Left lung (tissue), 10 donors: ENCODE results near the gene ERC2. TPM values are rescaled to one million over a fixed set of nuclear protein-coding genes. Genes with fewer than 3 reads are reported as not detected.

Source experiments
- ATAC-seq: fragments of 200-7000 bp; cut with Tn5 transposase; one replicate; pipeline ENCODE4 v1.9.1; 2020; ENCODE audit warnings: moderate library complexity
- DNase-seq, 4 donors: peaks; one replicate each; pipeline ENCODE4 v3.0.0-alpha.2; 2013 to 2020
- H3K27ac ChIP-seq, 2 donors: fragments of 200-600 bp; sonication (generic) in 1 of 2; one replicate each; pipeline versions ENCODE4 v1.5.0 to v1.8.0; 2020 to 2021
- H3K27me3 ChIP-seq, 2 donors: fragments of 200-600 bp; sonication (generic) in 1 of 2; one replicate each; pipeline versions ENCODE4 v1.5.0 to v1.8.0; 2020 to 2021
- H3K36me3 ChIP-seq, 2 donors: fragments of 200-600 bp; sonication (generic) in 1 of 2; one replicate each; pipeline versions ENCODE4 v1.5.0 to v1.8.0; 2020 to 2021
- H3K4me1 ChIP-seq, 2 donors: fragments of 200-600 bp; one replicate each; pipeline ENCODE4 v1.8.0; 2021
- H3K4me3 ChIP-seq, 2 donors: fragments of 200-600 bp; sonication (generic) in 1 of 2; one replicate each; pipeline versions ENCODE4 v1.5.0 to v1.8.0; 2020 to 2021; ENCODE audit warnings: mild to moderate bottlenecking in 1 of 2
- H3K9me3 ChIP-seq, 2 donors: fragments of 200-600 bp; sonication (generic) in 1 of 2; one replicate each; pipeline versions ENCODE4 v1.5.0 to v1.8.0; 2020 to 2021
- CTCF ChIP-seq, 2 donors: fragments of 200-600 bp; sonication (generic) in 1 of 2; IDR thresholded peaks; one replicate each; pipeline versions ENCODE4 v1.5.0 to v1.8.0; 2021; ENCODE audit warnings: antibody characterized with exemption in 2 of 2
- intact Hi-C, 2 donors: fragments of 100-400 bp; cut with DNase I; formaldehyde crosslinking; loops; one replicate each; pipeline versions ENCODE4 v1.11.2 to v1.14.2; 2022
- polyA plus RNA-seq, 6 donors: library from polyadenylated mRNA; unstranded; fragments of 120-200 nt; gene quantifications; one replicate each; pipeline ENCODE4 v1.2.1, GENCODE V29; 2013; ENCODE audit not compliant: insufficient read length in 6 of 6
- total RNA-seq, 2 donors: library from RNA; stranded (reverse); fragmentation: NEBNext Ultra II Directional; extraction: Animal tissue kit (Norgen Biotek cat#: 25700); gene quantifications; one replicate each; pipeline ENCODE4 v1.2.1, GENCODE V29; 2021
- donor health status: DM: no; HTN: yes; CAD: no.
- donor health status: DM: no; HTN: no; CAD: no.

Gene ERC2
- total and polyA plus RNA-seq, 8 donors, result 1.6 to 3.3 (median 2.1) TPM

DNA sequence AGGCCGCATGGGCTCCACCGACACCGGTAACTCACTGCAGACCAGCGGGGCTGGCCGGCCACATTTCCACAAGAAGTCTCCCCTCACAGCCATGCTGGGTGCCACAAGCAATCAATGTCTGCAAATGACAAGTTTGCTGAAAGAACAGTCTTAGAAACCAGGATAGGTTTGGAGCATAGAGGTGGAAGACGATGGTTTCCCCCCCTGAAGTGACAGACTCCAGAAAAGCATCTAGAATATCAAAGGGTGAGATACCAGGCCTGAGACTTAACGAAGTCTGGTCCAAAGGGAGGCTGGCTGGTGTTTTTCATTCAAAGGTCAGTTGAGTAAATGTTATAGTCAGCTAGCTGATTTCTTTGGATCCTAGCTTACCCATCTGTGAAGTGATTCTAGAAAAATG lies 931.1 kb downstream of the ERC2 start:
- no peaks in the 10 kb centered on the region for H3K36me3 ChIP-seq
- no peaks in the 10 kb centered on the region for H3K9me3 ChIP-seq
- no peak for TF ChIP-seq CTCF (IDR thresholded peaks at IDR 0.05)
- no peak overlapping the region for H3K27ac ChIP-seq
- no peak for ATAC-seq
- no peaks in the 10 kb centered on the region for H3K4me1 ChIP-seq
- intact Hi-C loops, result no loop called here
- DNase-seq, result no peak
- no peak overlapping the region for H3K4me3 ChIP-seq
- H3K27me3 ChIP-seq, result no peaks in the 10 kb centered on the region

GRCh38 chr3:55534876-55535275 lies 933.4 kb downstream of the ERC2 start:
- TF ChIP-seq CTCF (IDR thresholded peaks at IDR 0.05), result no peak
- H3K36me3 ChIP-seq, result no peaks in the 10 kb centered on the region
- H3K4me1 ChIP-seq, result no peaks in the 10 kb centered on the region
- no peak for DNase-seq
- ATAC-seq, result no peak
- no peak overlapping the region for H3K27ac ChIP-seq
- no peaks in the 10 kb centered on the region for H3K27me3 ChIP-seq
- no peak overlapping the region for H3K4me3 ChIP-seq
- intact Hi-C loops, result no loop called here
- no peaks in the 10 kb centered on the region for H3K9me3 ChIP-seq

- no peak for TF ChIP-seq CTCF (IDR thresholded peaks at IDR 0.05)
- ATAC-seq, result no peak
These were observed 935.5 kb downstream of the ERC2 start for GRCh38 chr3:55532806-55533205.

GRCh38 chr3:55531321-55531720 lies 936.9 kb downstream of the ERC2 start:
- intact Hi-C loops, result no loop called here
- DNase-seq (no peak), ATAC-seq (no peak)
- TF ChIP-seq CTCF (IDR thresholded peaks at IDR 0.05), result no peak
- Histone ChIP-seq H3K9me3 (no peaks in the 10 kb centered on the region), H3K36me3 (no peaks in the 10 kb centered on the region), H3K4me3 (no peak overlapping the region), H3K27me3 (no peaks in the 10 kb centered on the region), H3K4me1 (no peaks in the 10 kb centered on the region), H3K27ac (no peak overlapping the region)

More at GRCh38 chr3:55532806-55533205, 935.5 kb downstream of the ERC2 start:
- H3K4me1 ChIP-seq, result no peaks in the 10 kb centered on the region
- H3K9me3 ChIP-seq, result no peaks in the 10 kb centered on the region
- DNase-seq, result no peak
- no peak overlapping the region for H3K4me3 ChIP-seq
- H3K27me3 ChIP-seq, result no peaks in the 10 kb centered on the region
- H3K36me3 ChIP-seq, result no peaks in the 10 kb centered on the region
- intact Hi-C loops, result no loop called here
- no peak overlapping the region for H3K27ac ChIP-seq

GRCh38 chr3:55527361-55527760 lies 940.9 kb downstream of the ERC2 start:
- H3K4me3 ChIP-seq, result no peak overlapping the region
- H3K27ac ChIP-seq, result no peak overlapping the region
- H3K4me1 ChIP-seq, result no peaks in the 10 kb centered on the region
- intact Hi-C loops, result no loop called here
- no peaks in the 10 kb centered on the region for H3K27me3 ChIP-seq
- H3K36me3 ChIP-seq, result no peaks in the 10 kb centered on the region
- TF ChIP-seq CTCF (IDR thresholded peaks at IDR 0.05), result no peak
- no peak for ATAC-seq
- DNase-seq, result no peak
- no peaks in the 10 kb centered on the region for H3K9me3 ChIP-seq
